ENCODE measurements around the gene SMARCD3. TPM values are rescaled to one million over a fixed set of nuclear protein-coding genes. Genes with fewer than 3 reads are reported as not detected.

The SMARCD3 gene
- total and polyA plus RNA-seq, 12 donors = 77.7 to 175 (median 97.6) TPM

- ATAC-seq = no peak
- intact Hi-C loops (cut with DNase I) = loop anchor here in 2 of 10 donors (5.0 kb wide), 1 partner anchor 104 kb away; no protein-coding TSS in a partner anchor
- Histone ChIP-seq H3K36me3 (peaks cover 0 to 46% (median 36%) of the 10 kb centered on the region in 9 donors), H3K4me3 (peak overlapping the region; percentile 65 to 94 (median 88)), H3K4me1 (peaks cover 6 to 26% (median 22%) of the 10 kb centered on the region in 9 donors), H3K27me3 (no peaks in the 10 kb centered on the region), H3K9me3 (no peaks in the 10 kb centered on the region), H3K27ac (peak overlapping the region in 3 of 10 donors; percentile 78 to 91 (median 85))
- DNase-seq = no peak
- 58 to 61% methylated on average over 8 of the region's 8 CpGs for WGBS, 2 donors
- TF ChIP-seq CTCF (IDR thresholded peaks at IDR 0.05) = no peak
Observed at GRCh38 chr7:151225948-151226510, 22.5 kb downstream of the SMARCD3 start.

GRCh38 chr7:151223728-151224127 is 24.8 kb downstream of the SMARCD3 start:
- whole genome bisulfite sequencing, 2 donors = 90 to 92% methylated on average over 14 of the region's 14 CpGs
- intact Hi-C loops (cut with DNase I) = no loop called here
- DNase-seq (no peak), ATAC-seq (no peak)
- no peak for TF ChIP-seq CTCF (IDR thresholded peaks at IDR 0.05)
- H3K36me3 ChIP-seq = peaks cover 0 to 69% (median 49%) of the 10 kb centered on the region in 9 donors
- no peak overlapping the region for H3K27ac ChIP-seq
- no peak overlapping the region for H3K4me3 ChIP-seq
- H3K27me3 ChIP-seq = no peaks in the 10 kb centered on the region
- H3K4me1 ChIP-seq = peaks cover 6 to 25% (median 22%) of the 10 kb centered on the region in 9 donors
- H3K9me3 ChIP-seq = no peaks in the 10 kb centered on the region

- 95% methylated on average over 9 of the region's 9 CpGs for WGBS, 2 donors
Observed at GRCh38 chr7:151218170-151218569, 30.3 kb downstream of the SMARCD3 start.

GRCh38 chr7:151215396-151215795 is 33.1 kb downstream of the SMARCD3 start:
- TF ChIP-seq CTCF (IDR thresholded peaks at IDR 0.05) = no peak
- 96 to 98% methylated on average over 5 of the region's 5 CpGs for WGBS, 2 donors
- Histone ChIP-seq H3K36me3 (peaks cover 0 to 88% (median 51%) of the 10 kb centered on the region in 9 donors), H3K27ac (no peak overlapping the region), H3K9me3 (no peaks in the 10 kb centered on the region), H3K4me3 (no peak overlapping the region), H3K4me1 (no peaks in the 10 kb centered on the region), H3K27me3 (no peaks in the 10 kb centered on the region)
- intact Hi-C loops (cut with DNase I) = no loop called here
- DNase-seq = no peak
- ATAC-seq = no peak

More at GRCh38 chr7:151218170-151218569, 30.3 kb downstream of the SMARCD3 start:
- no peak for TF ChIP-seq CTCF (IDR thresholded peaks at IDR 0.05)
- Histone ChIP-seq H3K36me3 (peaks cover 0 to 100% (median 76%) of the 10 kb centered on the region in 9 donors), H3K27ac (no peak overlapping the region), H3K9me3 (no peaks in the 10 kb centered on the region), H3K4me3 (no peak overlapping the region), H3K27me3 (no peaks in the 10 kb centered on the region), H3K4me1 (no peaks in the 10 kb centered on the region)
- ATAC-seq (no peak), DNase-seq (no peak)
- intact Hi-C loops (cut with DNase I) = no loop called here

Measured in heart right ventricle (tissue), 16 donors.